GM10248 (cell line): Measurements from ENCODE around the gene SORT1.
"Not testable (repeated sequence)": the region's sequence is repeated elsewhere in the genome, so short reads cannot be mapped to it uniquely, and the experiment has no call there.

Experiments
- CTCF ChIA-PET: fragments of 300-600 bp; sonication (Branson Sonifier 250); formaldehyde crosslinking; extraction: SDS; loops from one replicate; lab custom pipeline; 2021; ENCODE audit warnings: antibody characterized with exemption; lab: Yijun Ruan, JAX
- POLR2A ChIA-PET: fragments of 350-650 bp; sonication (Branson Sonifier 250); formaldehyde crosslinking; extraction: SDS; loops from one replicate; lab custom pipeline; 2020; ENCODE audit warnings: antibody characterized with exemption; lab: Yijun Ruan, JAX
- DNase-seq: peaks from one replicate; pipeline ENCODE4 v3.0.0; 2012; ENCODE audit errors: extremely low spot score
- CTCF ChIP-seq: IDR thresholded peaks from 2 replicates; pipeline ENCODE4 v1.5.1; 2012; ENCODE audit warnings: mild to moderate bottlenecking, low read depth; ENCODE audit errors: extremely low read depth, missing control alignments, control extremely low read depth

Gene SORT1

GRCh38 chr1:109295712-109296415 lies 101.9 kb downstream of the SORT1 start:
- POLR2A ChIA-PET = no interaction called here
- TF ChIP-seq CTCF = no peak
- DNase-seq = no peak
- CTCF ChIA-PET = interaction anchor here (0.7 to 1.6 kb wide), 4 partner anchors 8 to 438 kb away, joined by 3 to 7 read pairs (median 4); no protein-coding TSS in a partner anchor

GRCh38 chr1:109294481-109294880 lies 103.2 kb downstream of the SORT1 start:
- CTCF ChIA-PET = no interaction called here
- no peak for DNase-seq
- POLR2A ChIA-PET = no interaction called here
- TF ChIP-seq CTCF = no peak

- ChIA-PET CTCF (interaction anchor here (0.9 to 1.9 kb wide), 2 partner anchors 10 to 16 kb away, joined by 3 to 6 read pairs; partner anchors contain the start of gene PSRC1), POLR2A (no interaction called here)
- no peak for TF ChIP-seq CTCF
- no peak for DNase-seq
Measured at GRCh38 chr1:109293026-109293425, 104.7 kb downstream of the SORT1 start.

DNA sequence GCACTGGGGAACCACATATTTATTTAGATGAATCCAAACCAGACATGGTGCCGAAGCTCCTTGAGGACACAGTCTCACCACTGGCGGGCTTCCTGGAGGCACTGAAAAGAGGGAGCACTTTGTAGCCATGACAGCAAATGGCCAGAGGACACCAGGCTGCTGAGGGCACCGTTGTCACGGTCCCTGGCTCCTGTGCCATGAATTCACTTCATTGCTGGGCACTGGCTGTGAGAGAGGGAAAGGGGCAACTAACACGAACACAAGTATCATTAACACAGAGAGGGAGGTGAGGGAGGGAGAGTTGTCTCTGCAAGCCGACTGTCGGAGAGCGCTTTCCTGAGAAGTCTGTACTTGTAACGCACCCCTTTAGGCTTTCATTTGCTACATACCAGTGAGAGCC lies 105.4 kb downstream of the SORT1 start:
- no peak for DNase-seq
- TF ChIP-seq CTCF = no peak
- POLR2A ChIA-PET = no interaction called here
- CTCF ChIA-PET = interaction anchor here (0.9 to 2.2 kb wide), 3 partner anchors 10 to 16 kb away, joined by 3 to 14 read pairs (median 6); partner anchors contain the start of gene PSRC1

DNA sequence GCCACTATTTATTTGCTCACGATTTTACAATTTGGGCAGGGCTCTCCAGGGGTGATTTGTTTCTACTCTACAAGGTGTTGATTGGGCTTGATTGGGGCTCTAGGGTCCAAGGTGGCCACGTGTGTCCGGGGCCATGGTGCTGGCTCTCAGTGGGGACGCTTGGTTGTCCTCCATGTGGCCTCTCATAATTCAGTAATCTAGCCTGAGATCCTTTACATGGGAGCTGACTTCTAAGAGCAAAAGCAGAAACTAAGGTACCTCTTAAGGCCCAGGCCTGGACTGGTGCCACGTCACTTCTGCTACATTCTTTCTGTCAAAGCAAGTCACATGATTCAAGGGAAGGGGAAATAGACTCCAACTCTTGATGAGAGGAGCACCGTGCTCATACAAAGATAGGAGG lies 106.7 kb downstream of the SORT1 start:
- DNase-seq = no peak
- POLR2A ChIA-PET = no interaction called here
- CTCF ChIA-PET = interaction anchor here (1.1 to 2.2 kb wide), 2 partner anchors 13 to 55 kb away, joined by 3 to 14 read pairs; no protein-coding TSS in a partner anchor

DNA sequence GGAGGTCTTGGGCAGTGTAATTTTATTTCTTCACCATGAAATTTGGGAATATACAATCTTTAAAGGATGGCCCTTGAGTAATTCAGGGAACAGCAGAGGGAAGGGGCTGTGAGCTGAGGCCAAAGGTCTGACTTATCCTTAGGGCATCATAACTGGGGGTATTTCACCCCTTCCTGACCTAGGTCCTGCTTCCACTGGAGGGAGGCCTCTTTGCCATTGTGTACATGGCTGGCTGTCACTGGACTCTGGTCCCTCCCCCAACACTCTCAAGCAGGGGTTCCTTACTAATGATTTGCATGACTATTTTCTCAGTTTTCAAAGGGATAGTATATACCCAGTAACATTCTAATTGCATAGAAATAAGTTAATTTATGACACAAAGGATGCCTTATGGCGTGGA lies 107.6 kb downstream of the SORT1 start:
- ChIA-PET POLR2A (interaction anchor here (0.5 kb wide), 1 partner anchor 62 kb away, joined by 3 read pairs; no protein-coding TSS in a partner anchor), CTCF (interaction anchor here (2.2 kb wide), 1 partner anchor 12 kb away, joined by 14 read pairs; no protein-coding TSS in a partner anchor)
- DNase-seq = no peak
- no peak for TF ChIP-seq CTCF

More for the DNA sequence above, 106.7 kb downstream of the SORT1 start:
- no peak for TF ChIP-seq CTCF

- DNase-seq, POLR2A ChIA-PET, CTCF ChIA-PET: not testable (repeated sequence)
Measured at GRCh38 chr1:109286762-109287161, 111.0 kb downstream of the SORT1 start.
